Measurements from ENCODE around the gene GNG8.
A peak's percentile ranks its signal among the peaks of the same experiment; 100 is the strongest.

GNG8 gene

DNA sequence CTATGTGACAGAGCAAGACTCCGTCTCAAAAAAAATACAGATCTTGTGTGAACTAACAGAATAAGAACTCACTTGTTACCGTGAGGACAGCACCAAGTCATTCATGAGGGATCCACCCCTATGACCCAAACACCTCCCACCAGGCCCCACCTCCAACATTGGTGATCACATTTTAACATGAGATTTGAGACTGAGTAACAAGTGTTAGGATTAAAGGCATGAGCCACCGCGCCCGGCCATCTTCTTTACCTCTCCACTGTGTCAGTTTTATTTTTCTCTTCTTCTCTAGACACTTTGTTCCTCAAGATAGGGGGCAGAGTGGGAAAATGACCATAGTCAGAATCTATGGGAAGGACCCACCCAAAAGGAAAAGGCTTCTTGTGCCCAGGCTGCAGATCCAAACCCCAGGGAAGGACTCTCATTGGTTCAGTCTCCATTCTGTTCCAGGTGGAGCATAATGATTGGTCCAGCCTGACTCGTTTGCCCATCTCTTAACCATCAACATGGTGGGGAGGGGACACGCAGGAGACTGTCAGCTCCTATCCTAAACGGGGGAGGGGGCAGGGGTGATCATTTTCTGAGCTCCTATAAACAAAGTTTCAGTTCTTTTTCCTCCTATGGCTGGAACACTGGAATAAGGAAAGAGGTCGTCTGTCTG, 36.2 kb downstream of the GNG8 start:
- Histone ChIP-seq H3K9me3 (ENCODE audit: insufficient read depth, low read length) (peaks cover 22% of the 10 kb centered on the region), H3K27ac (ENCODE audit: low read length) (peak overlapping the region; percentile 78), H3K4me3 (ENCODE audit: low read length) (peak overlapping the region; percentile 99), H2AFZ (ENCODE audit: low read depth, low read length) (peak overlapping the region; percentile 94), H3K79me2 (ENCODE audit: low read length) (peaks cover 37% of the 10 kb centered on the region), H3K4me1 (ENCODE audit: low read length) (peaks cover 19% of the 10 kb centered on the region), H3K9ac (ENCODE audit: low read length) (peak overlapping the region; percentile 85), H3K36me3 (replicated peaks; ENCODE audit: low read depth, low read length) (peaks cover 20% of the 10 kb centered on the region), H3K4me2 (ENCODE audit: low read length) (peak overlapping the region; percentile 81), H3K27me3 (ENCODE audit: low read depth, low read length) (no peaks in the 10 kb centered on the region; the same call in 1 of the 2 replicates), H4K20me1 (ENCODE audit: insufficient read depth, low read length) (peaks cover 28% of the 10 kb centered on the region)
- TF ChIP-seq, protein P1, sequence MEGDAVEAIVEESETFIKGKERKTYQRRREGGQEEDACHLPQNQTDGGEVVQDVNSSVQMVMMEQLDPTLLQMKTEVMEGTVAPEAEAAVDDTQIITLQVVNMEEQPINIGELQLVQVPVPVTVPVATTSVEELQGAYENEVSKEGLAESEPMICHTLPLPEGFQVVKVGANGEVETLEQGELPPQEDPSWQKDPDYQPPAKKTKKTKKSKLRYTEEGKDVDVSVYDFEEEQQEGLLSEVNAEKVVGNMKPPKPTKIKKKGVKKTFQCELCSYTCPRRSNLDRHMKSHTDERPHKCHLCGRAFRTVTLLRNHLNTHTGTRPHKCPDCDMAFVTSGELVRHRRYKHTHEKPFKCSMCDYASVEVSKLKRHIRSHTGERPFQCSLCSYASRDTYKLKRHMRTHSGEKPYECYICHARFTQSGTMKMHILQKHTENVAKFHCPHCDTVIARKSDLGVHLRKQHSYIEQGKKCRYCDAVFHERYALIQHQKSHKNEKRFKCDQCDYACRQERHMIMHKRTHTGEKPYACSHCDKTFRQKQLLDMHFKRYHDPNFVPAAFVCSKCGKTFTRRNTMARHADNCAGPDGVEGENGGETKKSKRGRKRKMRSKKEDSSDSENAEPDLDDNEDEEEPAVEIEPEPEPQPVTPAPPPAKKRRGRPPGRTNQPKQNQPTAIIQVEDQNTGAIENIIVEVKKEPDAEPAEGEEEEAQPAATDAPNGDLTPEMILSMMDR (IDR thresholded peaks at IDR 0.05; ENCODE audit: low read depth, low read length): no peak
- TF ChIP-seq EZH2phosphoT487 (IDR thresholded peaks at IDR 0.05; ENCODE audit: low read depth): no peak

DNA sequence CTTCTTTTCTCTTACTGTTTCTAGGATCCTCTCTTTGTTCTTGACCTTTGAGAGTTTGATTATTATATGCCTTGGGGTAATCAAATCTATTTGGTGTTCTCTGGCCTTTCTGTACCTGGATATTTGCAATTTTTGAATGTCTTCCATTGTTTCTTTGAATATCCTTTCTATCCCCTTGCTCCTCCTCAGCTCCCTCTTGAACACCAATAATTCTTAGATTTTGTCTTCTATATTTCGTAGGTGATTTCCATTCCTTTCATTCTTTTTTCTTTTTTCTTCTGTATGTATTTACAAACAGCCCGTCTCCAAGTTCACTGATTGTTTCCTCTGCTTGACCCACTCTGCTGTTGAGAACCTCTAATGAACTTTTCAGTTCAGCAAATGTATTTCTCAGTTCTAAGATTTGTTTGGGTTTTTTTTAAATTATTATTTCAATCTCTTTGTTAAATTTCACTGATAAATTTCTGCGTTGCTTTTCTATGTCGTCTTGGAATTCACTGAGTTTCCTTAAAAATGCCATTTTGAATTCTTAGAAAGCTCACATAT, 37.6 kb downstream of the GNG8 start:
- Histone ChIP-seq H3K9ac (ENCODE audit: low read length) (no peak overlapping the region), H2AFZ (ENCODE audit: low read depth, low read length) (no peak overlapping the region), H4K20me1 (ENCODE audit: insufficient read depth, low read length) (peaks cover 14% of the 10 kb centered on the region), H3K9me3 (ENCODE audit: insufficient read depth, low read length) (peaks cover 22% of the 10 kb centered on the region), H3K4me1 (ENCODE audit: low read length) (peaks cover 19% of the 10 kb centered on the region), H3K4me3 (ENCODE audit: low read length) (no peak overlapping the region), H3K79me2 (ENCODE audit: low read length) (peaks cover 23% of the 10 kb centered on the region), H3K4me2 (ENCODE audit: low read length) (no peak overlapping the region), H3K27ac (ENCODE audit: low read length) (no peak overlapping the region), H3K27me3 (ENCODE audit: low read depth, low read length) (no peaks in the 10 kb centered on the region; the same call in 1 of the 2 replicates), H3K36me3 (replicated peaks; ENCODE audit: low read depth, low read length) (peaks cover 16% of the 10 kb centered on the region)
- TF ChIP-seq EZH2phosphoT487 (IDR thresholded peaks at IDR 0.05; ENCODE audit: low read depth): no peak
- TF ChIP-seq, protein P1 (IDR thresholded peaks at IDR 0.05; ENCODE audit: low read depth, low read length): no peak

DNA sequence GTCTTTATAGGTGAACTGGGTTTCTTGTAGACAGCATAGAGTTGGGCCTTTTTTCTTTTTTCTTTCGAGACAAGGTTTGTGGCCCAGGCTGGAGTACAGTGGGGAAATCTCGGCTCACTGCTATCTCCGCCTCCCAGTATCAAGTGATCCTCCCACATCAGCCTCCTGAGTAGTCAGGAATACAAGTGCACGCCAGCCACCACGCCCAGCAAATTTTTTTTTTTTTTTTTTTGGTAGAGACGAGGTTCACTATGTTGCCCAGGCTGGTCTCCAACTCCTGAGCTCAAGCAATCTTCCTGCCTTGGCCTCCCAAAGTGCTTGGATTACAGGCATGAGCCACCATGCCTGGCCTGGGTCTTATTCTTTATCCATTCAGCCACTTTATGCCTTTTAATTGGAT, 40.0 kb downstream of the GNG8 start:
- Histone ChIP-seq H4K20me1 (ENCODE audit: insufficient read depth, low read length) (no peaks in the 10 kb centered on the region), H3K27me3 (ENCODE audit: low read depth, low read length) (no peaks in the 10 kb centered on the region; the same call in 1 of the 2 replicates), H2AFZ (ENCODE audit: low read depth, low read length) (no peak overlapping the region), H3K4me1 (ENCODE audit: low read length) (peaks cover 6% of the 10 kb centered on the region), H3K4me3 (ENCODE audit: low read length) (no peak overlapping the region), H3K36me3 (replicated peaks; ENCODE audit: low read depth, low read length) (peaks cover 8% of the 10 kb centered on the region), H3K4me2 (ENCODE audit: low read length) (no peak overlapping the region), H3K27ac (ENCODE audit: low read length) (no peak overlapping the region), H3K9ac (ENCODE audit: low read length) (no peak overlapping the region), H3K79me2 (ENCODE audit: low read length) (no peaks in the 10 kb centered on the region), H3K9me3 (ENCODE audit: insufficient read depth, low read length) (peaks cover 22% of the 10 kb centered on the region)
- no peak for TF ChIP-seq EZH2phosphoT487 (IDR thresholded peaks at IDR 0.05; ENCODE audit: low read depth)
- TF ChIP-seq, protein P1 (IDR thresholded peaks at IDR 0.05; ENCODE audit: low read depth, low read length): no peak

DNA sequence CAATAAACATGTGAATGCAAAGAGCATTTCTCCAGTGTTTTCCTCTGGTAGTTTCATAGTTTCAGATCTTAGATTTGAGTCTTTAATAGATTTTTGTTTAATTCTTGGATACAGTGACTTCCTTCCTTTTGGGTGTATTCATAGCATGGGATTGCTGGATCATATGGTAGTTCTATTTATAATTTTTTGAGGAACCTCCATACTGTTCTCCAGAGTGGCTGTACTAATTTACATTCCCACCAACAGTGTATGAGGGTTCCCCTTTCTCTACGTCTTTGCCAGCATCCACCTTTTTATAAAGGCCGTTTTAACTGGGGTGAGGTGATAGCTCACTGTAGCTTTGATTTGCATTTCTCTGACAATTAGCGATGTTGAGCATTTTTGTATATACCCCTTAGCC, 44.1 kb downstream of the GNG8 start:
- no peaks in the 10 kb centered on the region for H3K79me2 ChIP-seq (ENCODE audit: low read length)
- no peak overlapping the region for H2AFZ ChIP-seq (ENCODE audit: low read depth, low read length)
- H3K9me3 ChIP-seq (ENCODE audit: insufficient read depth, low read length): no peaks in the 10 kb centered on the region
- H3K36me3 ChIP-seq (replicated peaks; ENCODE audit: low read depth, low read length): no peaks in the 10 kb centered on the region
- H3K4me2 ChIP-seq (ENCODE audit: low read length): no peak overlapping the region
- H3K27ac ChIP-seq (ENCODE audit: low read length): no peak overlapping the region
- H4K20me1 ChIP-seq (ENCODE audit: insufficient read depth, low read length): no peaks in the 10 kb centered on the region
- 0 out of 2 replicates have a peak, but pooled peaks cover 4% of the 10 kb centered on the region for H3K27me3 ChIP-seq (ENCODE audit: low read depth, low read length)
- no peak overlapping the region for H3K4me3 ChIP-seq (ENCODE audit: low read length)
- H3K9ac ChIP-seq (ENCODE audit: low read length): no peak overlapping the region
- no peak for TF ChIP-seq EZH2phosphoT487 (IDR thresholded peaks at IDR 0.05; ENCODE audit: low read depth)
- TF ChIP-seq, protein P1 (IDR thresholded peaks at IDR 0.05; ENCODE audit: low read depth, low read length): no peak
- no peaks in the 10 kb centered on the region for H3K4me1 ChIP-seq (ENCODE audit: low read length)

Measured in OCI-LY3 (cell line).